Measurements from ENCODE around the gene RAB11FIP3. TPM values are rescaled to one million over a fixed set of nuclear protein-coding genes. Genes with fewer than 3 reads are reported as not detected.

RAB11FIP3 gene
- total and polyA plus RNA-seq, 2 of the 13 experiments (the other 11 are each of a cell fraction or from before 2014, with no cell fraction given) = 34.3 to 57.6 TPM

- TF ChIP-seq IRX3 (CRISPR knock-in tag; IDR thresholded peaks at IDR 0.05; ENCODE audit: borderline replicate concordance, low read depth) (0 out of 2 replicates have a peak, but pooled peaks have one; percentile 21), RCOR2 (CRISPR knock-in tag; IDR thresholded peaks at IDR 0.05) (peak; percentile 94), MAFF (IDR thresholded peaks at IDR 0.05; ENCODE audit: low read depth, low read length) (peak; percentile 47; the same call in 1 of the 2 replicates), ZNF235 (CRISPR knock-in tag; IDR thresholded peaks at IDR 0.05; ENCODE audit: borderline replicate concordance) (no peak), ZNF296 (CRISPR knock-in tag; conservative IDR thresholded peaks at IDR 0.05) (peak; percentile 99), FOXC1 (CRISPR knock-in tag; IDR thresholded peaks at IDR 0.05; ENCODE audit: borderline replicate concordance) (peak; percentile 54; the same call in 1 of the 2 replicates), REPIN1 (CRISPR knock-in tag; IDR thresholded peaks at IDR 0.05; ENCODE audit: borderline replicate concordance, low read depth) (peak; percentile 87), ZNF530 (CRISPR knock-in tag; IDR thresholded peaks at IDR 0.05; ENCODE audit: low read depth) (no peak), ELF4 (CRISPR knock-in tag; IDR thresholded peaks at IDR 0.05; ENCODE audit: borderline replicate concordance) (peak; percentile 77; the same call in 1 of the 2 replicates), SIN3B (IDR thresholded peaks at IDR 0.05; ENCODE audit: low read length) (no peak), EEA1 (CRISPR knock-in tag; IDR thresholded peaks at IDR 0.05; ENCODE audit: borderline replicate concordance) (no peak), SP5 (CRISPR knock-in tag; IDR thresholded peaks at IDR 0.05; ENCODE audit: borderline replicate concordance, low read depth) (peak; percentile 74), BCL3 (CRISPR knock-in tag; IDR thresholded peaks at IDR 0.05) (no peak; the same call in none of the 2 replicates), HOXA7 (CRISPR knock-in tag; IDR thresholded peaks at IDR 0.05) (no peak), SOX6 (IDR thresholded peaks at IDR 0.05) (no peak), SOX6 (CRISPR knock-in tag; IDR thresholded peaks at IDR 0.05) (peak; percentile 96), TRIM24 (CRISPR knock-in tag; IDR thresholded peaks at IDR 0.05) (no peak), CTCF (CRISPR knock-in tag; IDR thresholded peaks at IDR 0.05) (no peak), ZFX (CRISPR knock-in tag; IDR thresholded peaks at IDR 0.05; ENCODE audit: low read depth) (peak; percentile 89), MIXL1 (CRISPR knock-in tag; IDR thresholded peaks at IDR 0.05) (peak; percentile 87), ZNF543 (CRISPR knock-in tag; IDR thresholded peaks at IDR 0.05) (peak; percentile 74; the same call in 1 of the 2 replicates), POLR2AphosphoS2 (IDR thresholded peaks at IDR 0.05; ENCODE audit: low read depth, low read length) (no peak), UBTF (CRISPR knock-in tag; IDR thresholded peaks at IDR 0.05) (peak; percentile 96)
- TF ChIP-seq, protein P1, sequence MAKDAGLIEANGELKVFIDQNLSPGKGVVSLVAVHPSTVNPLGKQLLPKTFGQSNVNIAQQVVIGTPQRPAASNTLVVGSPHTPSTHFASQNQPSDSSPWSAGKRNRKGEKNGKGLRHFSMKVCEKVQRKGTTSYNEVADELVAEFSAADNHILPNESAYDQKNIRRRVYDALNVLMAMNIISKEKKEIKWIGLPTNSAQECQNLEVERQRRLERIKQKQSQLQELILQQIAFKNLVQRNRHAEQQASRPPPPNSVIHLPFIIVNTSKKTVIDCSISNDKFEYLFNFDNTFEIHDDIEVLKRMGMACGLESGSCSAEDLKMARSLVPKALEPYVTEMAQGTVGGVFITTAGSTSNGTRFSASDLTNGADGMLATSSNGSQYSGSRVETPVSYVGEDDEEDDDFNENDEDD (CRISPR knock-in tag; IDR thresholded peaks at IDR 0.05; ENCODE audit: borderline replicate concordance) = peak; percentile 71; the same call in 1 of the 2 replicates
Measured at GRCh38 chr16:508884-509736, 83.7 kb downstream of the RAB11FIP3 start (continued).
